ENCODE data around the gene GP9.

GRCh38 chr3:129026728-129027543, 33.6 kb upstream of the GP9 start:
- TF ChIP-seq EZH2 (IDR thresholded peaks at IDR 0.05; ENCODE audit: borderline replicate concordance, insufficient read depth, low read length, poor library complexity, severe bottlenecking): no peak
- TF ChIP-seq CTCF (IDR thresholded peaks at IDR 0.05; ENCODE audit: poor library complexity, severe bottlenecking): peak; percentile 52
- no peak for TF ChIP-seq TAF1 (IDR thresholded peaks at IDR 0.05; ENCODE audit: low read depth)
- no peak for TF ChIP-seq POLR2AphosphoS5 (IDR thresholded peaks at IDR 0.05)
- TF ChIP-seq MXI1 (conservative IDR thresholded peaks at IDR 0.05; ENCODE audit: poor library complexity, severe bottlenecking): no peak
- no peak for TF ChIP-seq SMC3 (conservative IDR thresholded peaks at IDR 0.05; ENCODE audit: poor library complexity)
- TF ChIP-seq EP300 (conservative IDR thresholded peaks at IDR 0.05; ENCODE audit: poor library complexity, severe bottlenecking): no peak
